Muscle of arm (tissue), 12 donors: ENCODE measurements around the gene SEC14L1. TPM values are rescaled to one million over a fixed set of nuclear protein-coding genes. Genes with fewer than 3 reads are reported as not detected.
"Not testable (repeated sequence)": the region's sequence is repeated elsewhere in the genome, so short reads cannot be mapped to it uniquely, and the experiment has no call there.

Experiments used
- DNase-seq: peaks from one replicate; pipeline ENCODE4 v3.0.0-alpha.2; 2013
- polyA plus RNA-seq, 12 donors: library from polyadenylated mRNA; unstranded; fragments of 120-200 nt; gene quantifications; one replicate each; pipeline ENCODE4 v1.2.1, GENCODE V29; 2013; ENCODE audit not compliant: insufficient read length in 12 of 12

SEC14L1 gene
- polyA plus RNA-seq, 12 donors: 69.6 to 104 (median 85.4) TPM; not detected in 1

DNA sequence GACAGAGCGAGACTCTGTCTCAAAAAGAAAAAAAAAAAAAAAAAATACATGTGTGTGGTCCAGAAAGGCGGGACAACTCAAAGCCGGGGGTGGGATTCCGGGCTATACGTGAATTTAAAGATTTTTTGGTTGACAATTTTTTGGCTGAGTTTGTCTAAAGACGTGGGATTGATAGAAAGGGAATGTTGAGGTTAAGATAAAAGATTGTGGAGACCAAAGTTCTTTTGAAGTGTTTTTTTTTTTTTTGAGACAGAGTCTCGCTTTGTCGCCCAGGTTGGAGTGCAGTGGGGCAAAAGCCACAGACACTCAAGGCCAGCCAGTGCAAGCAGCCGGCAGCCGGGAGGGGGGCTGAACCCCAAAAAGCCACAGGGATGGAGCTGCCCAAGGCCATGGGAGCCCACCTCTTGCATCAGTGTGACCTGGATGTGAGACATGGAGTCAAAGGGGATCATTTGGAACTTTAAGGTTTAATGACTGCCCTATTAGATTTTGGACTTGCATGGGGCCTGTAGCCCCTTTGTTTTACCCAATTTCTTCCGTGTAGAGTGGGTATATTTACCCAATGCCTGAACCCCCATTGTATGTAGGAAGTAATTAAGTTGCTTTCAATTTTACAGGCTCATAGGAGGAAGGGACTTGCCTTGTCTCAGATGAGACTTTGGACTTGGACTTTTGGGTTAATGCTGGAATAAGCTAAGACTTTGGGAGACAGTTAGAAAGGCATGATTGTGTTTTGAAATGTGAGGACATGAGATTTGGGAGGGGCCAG lies 29.4 kb upstream of the SEC14L1 start:
- not testable (repeated sequence) for DNase-seq

DNA sequence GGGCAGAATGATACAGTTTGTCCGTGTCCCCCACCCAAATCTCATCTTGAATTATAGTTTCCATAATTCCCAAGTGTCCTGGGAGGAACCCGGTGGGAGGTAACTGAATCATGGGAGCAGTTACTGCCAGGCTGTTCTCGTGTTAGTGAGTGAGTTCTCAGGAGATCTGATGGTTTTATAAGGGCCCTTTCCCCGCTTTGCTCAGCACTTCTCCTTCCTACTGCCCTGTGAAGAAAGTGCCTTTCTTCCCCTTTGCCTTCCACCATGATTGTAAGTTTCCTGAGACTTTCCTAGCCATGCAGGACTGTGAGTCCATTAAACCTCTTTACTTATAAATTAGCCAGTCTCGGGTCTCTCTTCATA lies 28.9 kb upstream of the SEC14L1 start:
- no peak for DNase-seq

DNA sequence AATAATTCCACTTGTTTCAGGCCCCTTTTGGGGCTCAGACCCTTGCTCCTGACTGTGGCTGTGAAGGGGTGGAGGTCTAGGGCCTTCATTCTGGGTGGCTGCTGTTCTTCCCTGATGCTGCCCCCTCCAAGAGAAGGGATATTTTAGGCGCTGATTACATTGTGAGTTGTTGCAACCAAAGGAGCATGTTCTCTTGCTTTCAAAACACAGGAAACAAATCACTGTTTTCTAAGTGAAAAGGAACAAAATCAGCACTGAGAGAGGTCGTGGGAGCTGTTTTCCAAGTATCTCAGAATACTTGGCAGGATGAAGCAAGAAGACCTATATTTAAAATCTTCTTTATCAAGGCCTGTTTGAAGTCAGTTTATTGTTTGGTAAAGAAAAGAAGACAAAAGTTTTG lies 25.3 kb upstream of the SEC14L1 start:
- no peak for DNase-seq

DNA sequence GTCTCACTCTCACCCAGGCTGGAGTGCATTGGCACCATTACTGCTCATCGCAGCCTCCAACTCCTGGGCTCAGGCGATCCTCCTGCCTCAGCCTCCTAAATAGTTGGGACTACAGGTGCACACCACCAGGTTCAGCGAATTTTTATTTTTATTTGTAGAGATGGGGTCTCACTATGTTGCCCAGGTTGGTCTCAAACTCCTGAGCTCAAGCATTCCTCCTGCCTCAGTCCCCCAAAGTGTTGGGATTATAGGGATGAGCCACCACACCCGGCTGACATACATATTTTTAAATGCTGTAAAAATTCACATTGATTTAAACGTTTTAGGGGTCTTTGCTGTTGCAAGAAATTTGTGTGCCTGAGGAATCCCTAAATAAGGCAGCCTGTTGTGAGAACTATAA lies 24.8 kb upstream of the SEC14L1 start:
- DNase-seq: no peak

DNA sequence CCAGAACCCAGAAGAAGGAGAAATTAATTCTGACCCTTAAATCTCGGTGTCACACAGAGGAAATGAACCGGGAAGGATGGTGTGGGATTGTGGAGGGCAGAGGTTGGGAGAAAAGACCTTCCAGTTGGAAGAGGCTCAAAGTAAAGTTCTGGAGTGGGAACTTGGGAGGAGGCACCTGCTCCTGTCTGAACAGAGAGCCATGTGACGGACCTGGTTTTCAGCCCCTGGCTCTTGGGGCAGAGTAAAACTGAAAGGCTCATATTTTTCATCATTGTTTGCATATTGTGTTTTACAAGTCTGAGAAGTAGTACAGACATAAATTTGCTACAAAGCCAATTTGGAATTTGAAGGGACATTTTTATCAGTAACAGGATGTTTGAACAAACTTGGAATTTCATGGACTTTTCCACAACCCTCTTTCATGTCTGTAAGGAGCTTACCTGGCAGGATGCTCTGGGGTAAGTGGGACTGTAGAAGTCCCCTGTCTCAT lies 24.4 kb upstream of the SEC14L1 start:
- DNase-seq: no peak

DNA sequence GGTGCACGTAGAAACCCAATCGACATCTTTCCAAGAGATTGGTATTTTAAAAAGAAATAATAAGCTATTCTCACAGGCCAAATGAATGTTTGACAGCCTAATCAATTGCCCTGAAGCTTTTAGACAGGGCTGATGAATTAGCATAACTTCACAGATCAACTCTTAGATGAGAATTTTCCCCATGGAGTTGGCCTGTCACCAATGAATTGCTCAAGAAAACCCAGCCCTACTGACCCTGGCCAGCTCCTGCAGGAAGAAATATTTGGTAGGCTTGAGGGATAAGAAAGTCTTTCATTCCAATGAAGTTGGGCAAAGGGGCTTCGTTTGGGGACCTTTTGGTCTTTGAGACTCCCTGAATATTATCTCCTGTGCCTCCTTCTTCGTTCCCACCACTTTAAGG lies 23.4 kb upstream of the SEC14L1 start:
- no peak for DNase-seq

DNA sequence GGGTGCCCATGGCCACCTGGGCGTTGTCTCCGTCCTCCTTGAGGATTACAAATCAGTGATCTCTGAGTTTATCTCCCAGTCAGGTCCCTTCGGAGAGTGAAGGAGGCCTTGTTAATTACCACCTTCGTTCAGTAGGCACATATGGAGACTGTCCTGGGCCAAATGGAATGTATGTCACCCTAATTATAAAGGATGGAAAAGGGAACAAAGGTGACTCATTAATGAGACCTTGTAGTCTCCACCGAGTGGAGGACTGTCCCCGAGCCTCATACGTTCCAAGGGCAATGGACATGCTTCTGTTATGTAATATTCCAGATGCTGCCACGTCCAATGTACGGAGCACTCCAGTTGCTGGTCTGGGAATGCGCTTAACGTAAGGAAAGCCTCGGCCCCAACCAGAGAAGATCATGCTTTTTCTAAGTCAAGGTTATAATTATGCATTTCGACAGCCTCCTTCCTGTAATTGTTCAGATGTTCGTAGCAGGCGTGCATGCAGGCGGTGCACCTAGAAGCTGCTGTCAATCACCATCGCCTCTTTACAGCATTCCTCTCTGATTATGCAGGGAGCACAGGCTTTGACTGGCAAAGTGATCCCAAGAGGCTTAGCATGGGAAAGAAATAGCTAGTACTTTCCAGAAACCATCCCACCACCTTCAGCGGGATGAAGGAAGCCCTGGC lies 22.4 kb upstream of the SEC14L1 start:
- no peak for DNase-seq

DNA sequence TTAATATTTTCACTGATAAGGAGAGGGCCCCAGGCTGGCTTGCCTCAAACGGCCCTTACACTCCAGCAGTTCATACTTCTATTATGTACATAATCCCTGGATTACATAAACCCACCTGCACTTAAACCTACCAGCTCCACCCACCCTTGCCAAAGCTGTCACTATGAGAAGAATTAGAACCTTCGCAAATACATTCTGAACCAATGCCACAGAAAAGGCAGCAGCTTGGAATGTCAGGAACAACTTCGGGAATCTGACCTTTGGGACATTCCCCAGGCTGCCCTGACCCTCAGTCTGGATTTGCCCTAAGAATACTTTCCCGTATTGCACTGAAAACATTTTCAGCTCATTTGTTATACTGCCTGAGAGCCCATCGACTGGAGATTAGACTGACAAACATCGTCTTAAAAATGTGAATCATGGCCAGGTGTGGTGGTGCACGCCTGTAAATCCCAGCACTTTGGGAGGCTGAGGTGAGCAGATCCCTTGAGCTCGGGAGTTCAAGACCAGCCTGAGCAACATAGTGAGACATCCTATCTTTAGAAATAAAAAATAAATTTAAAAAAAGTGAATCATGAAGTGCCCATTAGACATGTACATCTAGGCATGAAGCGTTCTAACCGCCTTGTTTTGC lies 21.0 kb upstream of the SEC14L1 start:
- DNase-seq: no peak

DNA sequence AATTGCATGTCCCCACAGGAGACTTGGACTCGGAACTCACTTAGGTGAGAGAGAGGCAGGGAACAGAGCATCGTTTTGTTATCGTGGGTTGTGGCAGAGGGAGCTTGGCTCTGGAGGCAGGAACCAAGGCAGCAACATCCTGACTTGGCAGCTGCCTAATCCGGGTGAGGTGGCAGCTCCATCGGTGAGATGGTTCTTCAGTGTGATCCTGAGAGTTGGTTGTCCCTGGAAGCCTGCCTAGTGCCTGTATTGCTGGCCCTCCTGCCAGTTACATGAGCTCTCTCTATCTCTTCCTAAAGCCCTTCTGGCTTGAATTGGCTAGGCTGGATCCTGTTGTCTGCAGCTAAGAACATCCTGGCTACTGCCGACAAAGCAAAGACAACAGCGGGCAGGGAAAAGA lies 19.9 kb upstream of the SEC14L1 start:
- no peak for DNase-seq

DNA sequence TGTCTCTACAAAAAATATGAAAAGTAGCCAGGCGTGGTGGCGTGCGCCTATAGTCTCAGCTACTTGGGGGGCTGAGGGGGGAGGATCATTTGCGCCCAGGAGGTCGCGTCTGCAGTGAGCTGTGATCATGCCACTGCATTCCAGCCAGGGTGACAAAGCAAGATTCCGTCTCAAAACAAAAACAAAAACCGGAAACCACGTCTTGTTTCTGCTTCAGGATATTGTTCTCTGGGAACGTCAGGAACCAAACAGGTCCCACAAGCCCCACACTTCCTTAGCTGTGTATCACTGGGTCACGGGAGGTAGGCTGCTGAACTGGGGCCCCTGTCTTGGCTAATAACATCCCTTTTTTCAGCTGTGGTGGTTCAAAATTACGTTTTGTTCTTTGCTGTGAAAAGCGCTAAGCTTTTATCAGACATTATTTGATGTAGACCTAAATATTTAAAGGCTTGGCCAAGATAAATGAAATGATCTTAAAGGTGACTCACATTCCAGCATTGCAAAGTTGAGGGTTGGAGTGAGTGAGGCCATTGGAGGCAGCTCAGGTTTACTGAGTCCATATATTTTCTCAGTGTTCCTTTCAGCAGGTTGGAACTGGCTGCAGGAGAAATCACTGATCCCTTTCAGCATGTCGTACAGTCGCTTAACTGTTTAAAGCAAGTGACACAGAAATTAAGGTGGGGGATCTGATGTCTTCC lies 16.4 kb upstream of the SEC14L1 start:
- DNase-seq: no peak

DNA sequence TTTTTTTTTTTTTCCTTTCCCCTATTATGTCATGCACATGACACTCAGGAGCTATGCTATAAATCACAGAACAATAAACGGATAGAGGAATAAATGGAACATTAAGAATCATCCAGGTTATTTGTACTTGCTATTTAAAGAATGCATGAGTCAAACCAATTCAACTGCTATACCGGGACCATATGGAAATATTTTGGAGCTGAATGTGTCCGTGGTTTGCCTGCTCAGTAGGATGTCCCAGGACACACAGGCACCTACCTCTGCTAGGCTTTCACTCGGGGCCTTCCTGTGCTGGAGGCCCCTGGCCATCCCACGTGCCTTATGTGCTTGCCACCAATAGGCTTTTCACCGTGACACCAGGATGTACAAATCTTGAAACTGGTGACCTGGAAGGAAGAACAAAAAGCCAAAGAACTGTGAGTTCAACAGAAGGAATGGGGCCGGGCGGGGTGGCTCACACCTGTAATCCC lies 15.3 kb upstream of the SEC14L1 start:
- DNase-seq: no peak

DNA sequence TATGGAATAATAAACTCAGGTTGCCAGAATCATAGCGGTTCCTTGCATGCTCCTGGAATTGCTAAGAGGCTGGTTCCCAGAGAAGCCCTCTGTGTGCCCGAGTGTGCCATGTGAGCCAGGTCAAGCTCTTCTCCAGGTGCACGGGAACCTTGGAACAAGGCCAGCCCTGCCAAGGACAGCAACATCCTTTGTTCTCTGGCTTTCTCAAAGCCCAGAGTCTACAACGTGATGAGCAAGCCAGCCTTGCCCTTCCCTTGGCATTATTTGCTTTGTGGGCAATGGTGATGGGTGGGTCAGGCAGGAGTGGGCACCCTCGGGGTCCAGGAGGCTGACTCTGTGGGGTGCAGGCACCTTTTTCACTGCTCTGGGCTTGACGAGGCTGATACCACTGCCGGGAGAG lies 14.2 kb upstream of the SEC14L1 start:
- DNase-seq: no peak

DNA sequence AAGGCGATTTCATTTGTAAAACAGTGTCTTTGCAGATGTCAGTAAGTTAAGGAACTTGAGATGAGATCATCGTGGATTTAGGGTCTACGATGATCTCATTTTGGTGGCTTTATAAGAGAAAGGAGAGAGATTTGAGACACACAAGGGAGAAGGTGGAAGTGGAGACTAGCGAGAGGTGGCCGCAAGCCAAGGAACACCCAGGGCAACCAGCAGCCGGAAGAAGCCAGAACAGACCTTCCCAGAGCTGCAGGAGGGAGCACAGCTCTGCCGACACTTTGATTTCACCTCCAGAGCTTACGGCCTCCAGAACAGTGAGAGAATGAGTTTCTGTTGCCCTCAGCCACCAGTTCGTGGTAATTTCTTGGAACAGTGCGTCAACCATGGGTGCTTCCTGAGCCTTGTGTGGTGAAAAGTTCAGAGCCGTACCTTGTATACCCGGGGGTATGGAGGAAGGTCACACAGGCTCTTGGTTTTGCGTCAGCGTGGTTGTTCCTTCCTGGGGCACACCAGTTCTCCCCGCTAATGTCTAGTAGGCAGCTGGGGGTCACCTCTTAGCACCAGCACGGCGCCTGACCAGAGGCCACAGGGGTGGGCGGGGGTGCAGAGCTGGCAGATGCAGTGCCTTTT lies 12.9 kb upstream of the SEC14L1 start:
- DNase-seq: peak; percentile 46

DNA sequence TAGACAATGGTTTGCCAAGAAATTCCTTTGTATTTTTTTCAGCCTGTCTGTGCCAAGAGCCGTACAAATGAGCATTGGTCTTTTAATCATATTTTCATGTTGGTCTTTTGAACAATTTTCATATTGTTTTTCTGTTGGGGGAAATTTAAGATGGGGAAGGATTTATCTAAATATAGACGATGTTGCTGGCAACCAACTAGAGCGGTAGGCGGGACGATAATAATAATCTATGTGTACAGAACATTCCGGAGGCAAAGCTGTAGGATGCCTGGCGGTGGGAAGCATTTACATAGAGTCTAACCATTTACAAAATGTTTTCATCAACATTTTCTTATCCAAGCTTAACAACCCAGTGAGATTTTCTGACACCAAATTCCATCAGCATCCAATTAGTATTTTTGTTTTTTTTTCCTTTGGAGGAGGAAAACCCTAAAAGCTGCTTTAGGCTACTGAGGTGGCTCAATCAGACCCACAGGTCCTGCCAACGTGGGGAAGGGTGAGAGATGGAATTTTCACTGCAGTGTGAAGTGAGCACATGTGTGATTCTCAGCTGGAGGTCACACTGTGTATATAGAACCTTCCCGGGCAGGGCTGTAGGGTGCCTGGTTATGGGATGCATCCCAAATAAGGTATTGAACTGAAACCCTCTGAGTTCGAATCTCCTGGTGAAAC lies 11.7 kb upstream of the SEC14L1 start:
- peak; percentile 62 for DNase-seq

DNA sequence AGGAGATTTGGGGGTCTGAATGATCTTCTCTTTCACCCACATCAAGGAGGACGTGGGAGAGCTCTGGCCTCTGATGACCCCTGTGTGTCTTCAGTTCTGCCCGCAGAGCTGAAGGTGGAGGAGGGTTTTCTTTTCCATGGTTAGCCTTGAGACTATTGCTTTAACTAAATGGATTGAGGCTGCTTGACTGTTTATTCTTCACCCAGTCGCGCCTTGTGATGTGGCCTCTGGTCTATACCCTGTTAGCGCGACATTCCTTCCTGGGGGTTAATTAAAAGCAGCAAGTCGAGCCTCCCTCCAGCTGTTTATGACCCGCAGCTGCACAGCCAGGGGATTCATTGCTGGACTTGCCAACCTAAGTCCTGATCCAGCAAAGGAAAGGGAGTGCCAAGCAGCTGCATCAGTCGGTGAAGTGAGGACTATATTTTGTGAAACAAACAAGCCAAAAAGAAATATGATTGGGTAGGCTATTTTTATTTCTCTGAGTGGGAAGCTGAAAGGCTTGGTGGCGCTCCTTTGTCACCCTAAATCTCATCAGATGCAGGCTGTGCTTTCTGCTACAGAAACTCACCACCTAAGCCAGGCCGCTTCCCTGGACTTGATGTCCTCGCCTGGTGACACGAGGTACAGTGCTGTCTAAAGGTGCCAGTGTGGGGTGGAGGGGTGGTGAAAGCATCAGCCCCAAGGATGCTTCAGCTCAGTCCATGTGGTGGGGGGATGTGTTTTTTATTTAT lies 11.0 kb upstream of the SEC14L1 start:
- DNase-seq: peak; percentile 90

DNA sequence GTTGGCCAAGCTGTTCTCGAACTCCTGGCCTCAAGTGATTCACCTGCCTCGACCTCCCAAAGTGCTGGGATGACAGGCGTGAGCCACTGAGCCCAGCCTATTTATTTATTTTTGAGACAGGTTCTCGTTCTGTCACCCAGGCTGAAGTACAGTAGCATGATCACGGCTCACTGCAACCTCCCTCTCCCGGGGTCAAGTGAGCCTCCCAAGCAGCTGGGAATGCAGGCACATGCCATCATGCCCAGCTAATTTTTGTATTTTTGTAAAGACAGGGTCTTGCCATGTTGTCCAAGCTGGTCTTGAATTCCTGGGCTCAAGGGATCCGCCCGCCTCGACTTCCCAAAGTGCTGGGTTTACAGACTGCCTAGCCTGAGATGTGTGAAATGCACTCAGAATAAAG lies 10.2 kb upstream of the SEC14L1 start:
- DNase-seq: no peak

DNA sequence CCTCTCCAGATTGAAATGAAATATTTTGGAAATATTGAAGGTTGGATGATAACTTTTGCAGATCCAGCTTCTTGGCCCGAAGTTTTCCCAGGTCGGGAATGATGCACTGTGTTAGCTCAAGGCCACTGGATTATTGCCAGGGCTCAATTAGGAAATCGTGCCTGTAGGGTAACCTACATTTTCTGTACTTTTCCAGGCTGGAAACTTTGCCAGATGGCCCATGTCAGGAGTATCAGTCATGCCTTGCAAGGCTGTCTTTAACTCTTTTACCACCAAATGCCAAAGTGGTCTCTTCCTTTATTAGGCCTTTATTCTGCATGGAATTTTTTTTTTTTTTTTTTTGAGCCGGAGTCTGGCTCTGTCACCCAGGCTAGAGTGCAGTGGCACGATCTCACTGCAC lies 8.9 kb upstream of the SEC14L1 start:
- peak; percentile 92 for DNase-seq

DNA sequence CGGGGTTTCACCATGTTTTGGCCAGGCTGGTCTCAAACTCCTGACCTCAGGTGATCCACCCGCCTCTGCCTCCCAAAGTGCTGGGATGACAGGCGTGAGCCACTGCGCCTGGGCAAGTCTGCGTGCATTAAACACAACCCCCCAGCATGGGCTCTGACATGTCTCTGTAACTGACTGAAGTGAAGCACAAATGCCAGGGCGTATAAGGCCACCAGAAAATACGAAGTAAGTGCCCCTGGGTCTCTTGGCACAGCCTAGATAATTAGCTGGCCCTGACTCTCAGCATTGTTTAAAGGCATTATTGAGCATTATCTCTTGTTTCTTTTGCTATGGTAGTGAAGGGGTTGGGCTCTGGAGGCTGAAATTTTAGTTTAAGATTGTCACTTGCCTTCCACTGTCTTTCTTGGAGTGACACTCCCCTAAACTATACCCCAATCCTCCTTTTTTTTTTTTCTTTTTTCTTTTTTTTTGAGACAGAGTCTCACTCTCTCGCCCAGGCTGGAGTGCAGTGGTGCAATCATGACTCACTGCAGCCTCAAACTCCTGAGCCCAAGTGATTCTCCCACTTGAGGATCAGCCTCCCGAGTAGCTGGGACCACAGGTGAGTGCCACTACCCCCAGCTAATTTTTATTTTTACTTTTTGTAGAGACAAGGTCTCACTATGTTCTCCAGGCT lies 8.2 kb upstream of the SEC14L1 start:
- no peak for DNase-seq

DNA sequence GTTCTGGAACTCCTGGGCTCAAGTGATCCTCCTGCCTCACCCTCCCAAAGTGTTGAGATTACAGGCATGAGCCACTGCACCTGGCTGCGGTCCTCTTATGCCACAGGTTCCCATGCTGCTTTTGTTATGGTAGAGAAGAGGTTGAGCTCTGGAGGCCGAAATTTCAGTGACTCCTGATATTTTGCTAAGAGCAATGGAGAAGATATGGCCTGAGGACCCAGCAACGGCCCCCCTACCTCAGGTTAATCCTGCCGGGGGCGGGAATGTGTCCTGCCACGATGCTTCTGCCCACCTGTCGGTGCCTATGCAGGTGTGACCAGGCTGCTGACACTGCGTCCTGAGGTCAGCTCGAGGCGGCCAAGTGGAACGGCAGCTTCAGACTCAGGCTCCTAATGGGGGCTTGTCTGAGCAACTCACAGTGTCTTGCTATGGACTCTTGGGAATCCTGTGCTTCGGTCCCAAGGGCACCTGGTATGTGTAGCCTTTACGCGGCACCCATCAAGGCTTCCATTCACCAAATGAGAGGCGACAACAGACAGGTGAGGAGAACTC lies 7.6 kb upstream of the SEC14L1 start:
- DNase-seq: no peak

DNA sequence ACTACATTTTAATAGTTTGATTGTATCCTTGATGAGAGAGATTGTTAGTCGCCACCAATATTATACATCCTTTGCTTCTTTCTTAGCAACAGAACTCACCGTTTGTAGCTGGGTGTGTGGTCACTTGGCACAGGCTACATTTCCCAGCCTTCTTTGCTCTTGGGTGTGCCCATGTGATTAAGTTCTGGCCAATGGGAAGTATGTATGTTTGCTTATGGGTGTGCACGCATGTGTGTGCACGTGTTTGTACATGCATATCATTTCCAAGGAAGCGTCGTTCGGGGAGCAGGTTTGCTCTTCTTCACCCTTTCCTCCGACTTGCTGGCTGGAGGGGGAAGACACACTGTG lies 4.4 kb upstream of the SEC14L1 start:
- no peak for DNase-seq
